Measurements from ENCODE around the gene MNT.

MNT gene

DNA sequence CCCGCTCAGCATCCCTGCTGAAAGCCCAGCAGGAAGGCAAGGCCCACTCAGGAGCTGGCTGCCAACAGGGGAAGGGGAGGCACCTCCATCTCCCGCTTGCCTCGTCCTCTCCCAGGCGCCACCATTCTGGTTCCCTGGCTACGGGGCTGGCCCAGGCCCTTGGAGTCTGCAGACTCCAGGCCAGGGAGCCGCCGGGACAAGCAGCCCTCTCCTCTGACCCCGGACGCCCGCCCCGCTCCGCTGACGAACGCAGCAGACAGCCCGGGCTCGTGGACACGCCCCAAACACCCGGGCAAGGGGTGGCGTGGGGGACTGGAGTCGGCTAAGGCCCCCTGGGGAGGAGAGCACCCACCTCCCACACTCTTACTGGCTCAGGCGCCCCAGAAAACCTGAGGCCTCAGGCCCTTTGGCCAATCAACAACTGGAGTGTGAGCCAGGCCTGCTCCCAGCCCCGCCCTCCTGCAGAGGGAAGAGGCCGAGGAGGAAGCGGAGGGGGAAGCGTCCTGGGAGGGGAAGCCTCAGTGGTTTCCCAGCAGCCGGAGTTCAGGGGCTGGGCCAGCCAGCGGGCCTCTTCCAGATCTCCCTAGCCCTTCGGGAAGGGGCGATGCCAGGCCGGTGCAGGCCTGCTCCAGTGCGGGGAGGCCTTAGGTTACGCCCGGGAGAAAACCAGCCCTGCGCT, 4.2 kb downstream of the MNT start:
- TF ChIP-seq, protein P1, sequence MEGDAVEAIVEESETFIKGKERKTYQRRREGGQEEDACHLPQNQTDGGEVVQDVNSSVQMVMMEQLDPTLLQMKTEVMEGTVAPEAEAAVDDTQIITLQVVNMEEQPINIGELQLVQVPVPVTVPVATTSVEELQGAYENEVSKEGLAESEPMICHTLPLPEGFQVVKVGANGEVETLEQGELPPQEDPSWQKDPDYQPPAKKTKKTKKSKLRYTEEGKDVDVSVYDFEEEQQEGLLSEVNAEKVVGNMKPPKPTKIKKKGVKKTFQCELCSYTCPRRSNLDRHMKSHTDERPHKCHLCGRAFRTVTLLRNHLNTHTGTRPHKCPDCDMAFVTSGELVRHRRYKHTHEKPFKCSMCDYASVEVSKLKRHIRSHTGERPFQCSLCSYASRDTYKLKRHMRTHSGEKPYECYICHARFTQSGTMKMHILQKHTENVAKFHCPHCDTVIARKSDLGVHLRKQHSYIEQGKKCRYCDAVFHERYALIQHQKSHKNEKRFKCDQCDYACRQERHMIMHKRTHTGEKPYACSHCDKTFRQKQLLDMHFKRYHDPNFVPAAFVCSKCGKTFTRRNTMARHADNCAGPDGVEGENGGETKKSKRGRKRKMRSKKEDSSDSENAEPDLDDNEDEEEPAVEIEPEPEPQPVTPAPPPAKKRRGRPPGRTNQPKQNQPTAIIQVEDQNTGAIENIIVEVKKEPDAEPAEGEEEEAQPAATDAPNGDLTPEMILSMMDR (conservative IDR thresholded peaks at IDR 0.05; ENCODE audit: control insufficient read depth, insufficient read depth, low read depth, low read length): no peak
- DNase-seq (ENCODE audit: low read depth): peak; percentile 98
- H3K4me3 ChIP-seq (ENCODE audit: control insufficient read depth, low read depth, low read length): peak overlapping the region; percentile 34

DNA sequence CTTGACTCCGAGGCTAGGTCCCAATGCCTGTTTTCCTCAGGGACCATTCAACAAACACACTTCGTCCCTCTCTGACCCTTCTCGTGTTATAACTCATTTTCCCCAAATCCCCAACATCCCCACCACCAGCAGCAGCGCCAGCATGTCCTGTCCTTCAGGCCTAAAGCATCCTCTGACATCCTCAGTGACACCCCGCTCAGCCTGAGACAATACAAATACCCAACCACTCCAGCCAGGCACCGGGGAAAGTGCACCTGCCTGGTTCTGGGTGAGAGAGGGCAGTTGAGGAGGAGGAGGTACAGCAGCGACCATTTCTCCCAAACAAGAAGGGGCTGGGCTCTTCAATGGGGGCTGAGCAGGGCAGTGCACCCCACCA, 4.7 kb downstream of the MNT start:
- TF ChIP-seq, protein P1 (conservative IDR thresholded peaks at IDR 0.05; ENCODE audit: control insufficient read depth, insufficient read depth, low read depth, low read length): no peak
- no peak for DNase-seq (ENCODE audit: low read depth)
- H3K4me3 ChIP-seq (ENCODE audit: control insufficient read depth, low read depth, low read length): peak overlapping the region; percentile 34

DNA sequence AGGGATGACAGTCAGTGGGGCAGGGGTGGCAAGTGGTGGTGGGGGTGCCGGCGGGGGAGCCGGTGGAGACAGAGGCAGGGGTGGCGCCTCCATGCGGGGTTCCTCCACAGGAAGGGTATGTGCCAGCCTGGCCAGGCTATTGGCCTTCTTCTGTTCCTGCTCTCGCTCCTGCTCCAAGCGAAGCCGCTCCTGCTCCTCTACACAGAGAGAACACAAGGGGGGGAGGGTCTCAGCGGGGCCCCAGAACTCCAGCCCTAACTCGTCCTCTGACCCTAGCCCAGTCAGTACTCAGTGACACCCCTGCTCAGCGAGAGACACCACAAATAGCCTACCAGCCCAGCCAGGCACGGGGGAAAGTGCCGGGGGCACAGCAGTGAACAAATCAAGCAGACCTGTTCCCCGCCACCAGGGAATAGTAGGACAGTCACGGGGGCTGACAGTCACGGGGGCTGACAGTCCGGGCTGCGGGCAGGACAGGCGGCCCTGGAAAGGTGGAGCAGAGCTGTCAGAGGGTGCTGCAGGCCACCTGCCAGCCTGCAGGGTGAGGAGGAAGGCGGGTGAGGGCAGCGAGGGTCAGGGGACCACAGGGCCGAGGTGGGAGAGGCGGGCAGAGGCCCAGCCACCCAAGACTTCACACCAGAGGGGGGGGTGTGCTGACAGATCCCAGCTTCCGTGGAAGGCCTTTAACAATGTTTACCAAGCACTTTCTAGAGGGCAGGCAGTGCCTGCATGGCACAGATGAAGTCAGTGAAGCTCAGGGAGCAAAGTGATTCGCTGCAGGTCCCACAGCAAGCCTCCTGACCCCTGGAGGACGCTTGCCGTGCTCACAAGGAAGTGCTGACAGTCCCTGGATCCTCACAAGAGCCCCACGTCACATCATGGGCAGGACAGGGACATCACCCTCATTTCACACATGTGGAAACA, 5.3 kb downstream of the MNT start:
- TF ChIP-seq, protein P1 (conservative IDR thresholded peaks at IDR 0.05; ENCODE audit: control insufficient read depth, insufficient read depth, low read depth, low read length): peak; percentile 19
- DNase-seq (ENCODE audit: low read depth): peak; percentile 58
- peak overlapping the region; percentile 34 for H3K4me3 ChIP-seq (ENCODE audit: control insufficient read depth, low read depth, low read length)

DNA sequence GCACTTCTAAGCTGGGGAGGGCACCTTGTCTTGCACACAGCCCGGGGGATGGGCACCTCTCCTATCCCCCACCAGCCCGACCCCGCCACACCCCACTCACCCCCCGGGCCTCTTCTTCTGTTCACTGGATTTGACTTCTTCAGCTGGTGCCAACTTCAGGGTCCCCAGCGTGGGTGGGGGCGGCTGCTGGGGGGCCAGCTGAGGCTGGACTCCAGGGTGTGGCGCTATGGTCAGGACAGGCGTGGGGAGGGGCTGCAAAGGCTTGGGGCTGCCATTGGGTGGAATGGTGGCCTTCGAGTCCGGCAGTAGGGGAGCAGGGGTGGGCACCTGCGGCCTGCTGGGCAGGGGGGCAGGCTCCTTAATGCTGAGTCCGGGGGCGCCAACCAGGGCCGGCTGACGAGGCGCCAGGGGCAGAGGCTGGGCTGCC, 6.1 kb downstream of the MNT start:
- TF ChIP-seq, protein P1 (conservative IDR thresholded peaks at IDR 0.05; ENCODE audit: control insufficient read depth, insufficient read depth, low read depth, low read length): no peak
- no peak overlapping the region for H3K4me3 ChIP-seq (ENCODE audit: control insufficient read depth, low read depth, low read length)
- no peak for DNase-seq (ENCODE audit: low read depth)

DNA sequence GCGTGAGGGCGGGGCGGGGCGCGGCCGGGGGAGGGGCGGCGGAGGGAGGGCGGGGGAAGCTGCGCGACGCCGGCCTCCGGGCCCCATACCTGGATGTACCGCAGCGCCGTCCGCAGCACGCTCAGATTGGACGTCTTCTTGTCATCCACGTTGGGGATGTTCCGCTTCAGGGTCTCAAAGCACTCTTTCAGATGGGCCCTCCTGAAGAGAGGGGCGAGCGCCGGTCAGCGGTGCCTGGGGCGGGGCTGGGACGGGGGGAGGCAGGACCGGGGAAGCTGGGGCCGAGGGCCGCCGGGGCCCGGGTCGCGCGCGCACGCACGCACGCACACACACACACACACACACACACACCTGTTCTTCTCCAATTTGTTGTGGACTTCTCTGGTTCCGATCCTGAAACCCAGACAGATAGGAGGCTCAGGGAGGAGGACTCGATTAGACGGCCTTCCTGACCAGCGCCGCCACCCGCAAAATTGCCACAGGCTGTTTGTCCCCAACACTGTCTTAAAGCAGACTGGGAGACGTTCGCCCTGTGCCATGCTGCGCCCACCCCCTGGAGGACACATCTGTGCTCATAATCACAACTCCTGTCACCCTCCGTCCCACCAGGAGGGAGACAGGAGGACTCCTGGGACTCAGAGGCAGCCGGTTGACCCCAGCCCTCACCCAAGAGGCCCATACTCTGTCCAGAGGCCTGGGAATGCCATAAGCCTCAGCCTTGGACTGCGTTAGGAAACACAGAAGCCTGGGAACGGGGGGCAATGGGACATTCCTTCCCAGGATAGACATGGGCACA, 6.7 kb downstream of the MNT start:
- DNase-seq (ENCODE audit: low read depth): no peak
- peak overlapping the region; percentile 31 for H3K4me3 ChIP-seq (ENCODE audit: control insufficient read depth, low read depth, low read length)

More for the DNA sequence above, 6.7 kb downstream of the MNT start:
- TF ChIP-seq, protein P1 (conservative IDR thresholded peaks at IDR 0.05; ENCODE audit: control insufficient read depth, insufficient read depth, low read depth, low read length): no peak
